ENCODE results near the gene OAS2.

DNA sequence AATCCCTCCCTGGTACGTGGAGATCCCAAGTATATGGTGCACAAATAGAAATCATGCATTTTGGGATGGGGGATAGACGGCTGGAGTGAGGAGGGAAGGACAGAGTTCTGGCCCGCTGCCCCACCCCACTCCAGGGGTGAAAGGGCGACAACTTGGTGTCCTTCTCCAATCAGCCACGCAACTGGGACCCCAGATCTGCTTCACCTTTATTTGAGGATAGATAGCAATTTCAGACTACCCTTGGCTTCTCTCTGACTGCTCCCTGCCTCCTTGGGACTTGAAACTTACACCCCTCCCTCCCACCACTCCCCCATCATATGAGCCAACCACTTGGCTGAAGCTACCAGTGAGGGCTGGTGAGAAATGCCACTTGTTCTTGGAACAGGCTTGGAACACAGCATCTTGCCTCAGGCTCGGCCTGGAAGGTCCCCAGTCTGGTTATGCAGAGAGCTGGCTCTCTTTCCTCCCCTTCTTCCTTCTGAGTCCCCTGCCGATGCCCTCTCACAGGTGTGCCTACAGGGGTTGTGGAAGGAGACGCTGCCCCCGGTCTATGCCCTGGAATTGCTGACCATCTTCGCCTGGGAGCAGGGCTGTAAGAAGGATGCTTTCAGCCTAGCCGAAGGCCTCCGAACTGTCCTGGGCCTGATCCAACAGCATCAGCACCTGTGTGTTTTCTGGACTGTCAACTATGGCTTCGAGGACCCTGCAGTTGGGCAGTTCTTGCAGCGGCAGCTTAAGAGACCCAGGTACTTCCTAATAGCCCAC is 31.9 kb upstream of the OAS2 start:
- TF ChIP-seq, protein P1, sequence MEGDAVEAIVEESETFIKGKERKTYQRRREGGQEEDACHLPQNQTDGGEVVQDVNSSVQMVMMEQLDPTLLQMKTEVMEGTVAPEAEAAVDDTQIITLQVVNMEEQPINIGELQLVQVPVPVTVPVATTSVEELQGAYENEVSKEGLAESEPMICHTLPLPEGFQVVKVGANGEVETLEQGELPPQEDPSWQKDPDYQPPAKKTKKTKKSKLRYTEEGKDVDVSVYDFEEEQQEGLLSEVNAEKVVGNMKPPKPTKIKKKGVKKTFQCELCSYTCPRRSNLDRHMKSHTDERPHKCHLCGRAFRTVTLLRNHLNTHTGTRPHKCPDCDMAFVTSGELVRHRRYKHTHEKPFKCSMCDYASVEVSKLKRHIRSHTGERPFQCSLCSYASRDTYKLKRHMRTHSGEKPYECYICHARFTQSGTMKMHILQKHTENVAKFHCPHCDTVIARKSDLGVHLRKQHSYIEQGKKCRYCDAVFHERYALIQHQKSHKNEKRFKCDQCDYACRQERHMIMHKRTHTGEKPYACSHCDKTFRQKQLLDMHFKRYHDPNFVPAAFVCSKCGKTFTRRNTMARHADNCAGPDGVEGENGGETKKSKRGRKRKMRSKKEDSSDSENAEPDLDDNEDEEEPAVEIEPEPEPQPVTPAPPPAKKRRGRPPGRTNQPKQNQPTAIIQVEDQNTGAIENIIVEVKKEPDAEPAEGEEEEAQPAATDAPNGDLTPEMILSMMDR (conservative IDR thresholded peaks at IDR 0.05) = no peak
- TF ChIP-seq ZFX (IDR thresholded peaks at IDR 0.05) = no peak

Data from C4-2B (cell line).